Measurements from ENCODE around the gene HNRNPAB. TPM values are rescaled to one million over a fixed set of nuclear protein-coding genes. Genes with fewer than 3 reads are reported as not detected.

Gene HNRNPAB
- total and polyA plus RNA-seq, 9 of the 15 experiments (the other 6 are each of a cell fraction or from before 2014, with no cell fraction given) = 34.6 to 425 (median 236) TPM

GRCh38 chr5:178235588-178235974, 31.2 kb downstream of the HNRNPAB start:
- FAIRE-seq (no peak), DNase-seq (ENCODE audit: extremely low read depth in 1 of 4, low spot score in 3 of 4) (no peak), ATAC-seq (no peak)
- WGBS (ENCODE audit: insufficient coverage, low coverage, missing lambda C conversion rate) = 49% methylated on average over 2 of the region's 3 CpGs
- BruUV-seq (replicated peaks) = no TSS peak
- Histone ChIP-seq H3K4me1 (replicated peaks in 1 of 2; ENCODE audit: control insufficient read depth in 2 of 2, insufficient read depth in 2 of 2, low read length in 2 of 2) (peaks cover 34 to 46% of the 10 kb centered on the region in 2 experiments), H3K27me3 (ENCODE audit: control insufficient read depth in 2 of 2, insufficient read depth in 2 of 2, low read length in 2 of 2) (no peaks in the 10 kb centered on the region), H4K20me1 (replicated peaks; ENCODE audit: control insufficient read depth, insufficient read depth, low read length) (no peaks in the 10 kb centered on the region), H3K27ac (ENCODE audit: extremely low read depth, low read depth, low read length) (no peak overlapping the region), H2AFZ (ENCODE audit: low read depth, low read length) (no peak overlapping the region), H3K79me2 (ENCODE audit: control insufficient read depth, insufficient read depth, low read length) (peaks cover 19% of the 10 kb centered on the region), H3K9me1 (ENCODE audit: control insufficient read depth, insufficient read depth, low read length) (no peaks in the 10 kb centered on the region), H3K9ac (ENCODE audit: insufficient read depth in 1 of 2, low read depth in 2 of 2, low read length in 2 of 2) (no peak overlapping the region), H3K9me3 (replicated peaks; ENCODE audit: control insufficient read depth, insufficient read depth, low read depth, low read length) (no peaks in the 10 kb centered on the region), H3K36me3 (ENCODE audit: control insufficient read depth, insufficient read depth, low read length) (peaks cover 7% of the 10 kb centered on the region), H3K4me3 (no peak overlapping the region), H3K4me2 (ENCODE audit: insufficient read depth, low read length) (no peak overlapping the region)
- in situ Hi-C loops (cut with MboI) = no loop called here
- TF ChIP-seq CLOCK (CRISPR knock-in tag; IDR thresholded peaks at IDR 0.05; ENCODE audit: borderline replicate concordance) = no peak
- no peak for TF ChIP-seq ZEB2 (IDR thresholded peaks at IDR 0.05)
- TF ChIP-seq CCNT2 (IDR thresholded peaks at IDR 0.05; ENCODE audit: borderline replicate concordance, extremely low read depth, insufficient read length, low read depth, low read length) = no peak
- POLR2A ChIA-PET = interaction anchor here (0.6 to 1.2 kb wide), 5 partner anchors 11 to 413 kb away, joined by 3 to 8 read pairs (median 4); partner anchors contain the start of gene HNRNPAB
- intact Hi-C loops (cut with micrococcal nuclease) = loop anchor here (5.0 kb wide), 2 partner anchors 317 to 602 kb away; no protein-coding TSS in a partner anchor
- CTCF ChIA-PET (ENCODE audit: low intra/inter-chr PET ratio) = interaction anchor here (1.3 kb wide), 1 partner anchor 603 kb away, joined by 4 read pairs; no protein-coding TSS in a partner anchor

Measured in K562 (cell line).